Panc1 (cell line): ENCODE results near the gene BAD. TPM values are rescaled to one million over a fixed set of nuclear protein-coding genes. Genes with fewer than 3 reads are reported as not detected.

Source experiments
- ATAC-seq: fragments of 200-7000 bp; cut with Tn5 transposase; 2 replicates; pipeline ENCODE4 v1.9.1; 2020; ENCODE audit warnings: mild to moderate bottlenecking, moderate library complexity
- Bru-seq: library from RNA; stranded (reverse); fragments of 400-500 nt; gene quantifications from one replicate; lab custom pipeline; 2021; lab: Mats Ljungman, UMichigan
- BruChase-seq, 2 experiments: library from RNA; stranded (reverse); fragments of 400-500 nt; gene quantifications; one replicate each; lab custom pipeline; 2021; lab: Mats Ljungman, UMichigan
- BruUV-seq: library from RNA; stranded (reverse); fragments of 400-500 nt; replicated peaks from 2 replicates; lab custom pipeline; 2021; lab: Mats Ljungman, UMichigan
- CTCF ChIA-PET: fragments of 300-600 bp; sonication (Branson Sonifier 250); formaldehyde crosslinking; loops from one replicate; lab custom pipeline; 2022; ENCODE audit warnings: antibody characterized with exemption; lab: Charles Lee
- POLR2A ChIA-PET: fragments of 300-600 bp; sonication (Branson Sonifier 250); formaldehyde crosslinking; loops from one replicate; lab custom pipeline; 2022; ENCODE audit warnings: antibody characterized with exemption; lab: Charles Lee
- DNase-seq: peaks from one replicate; pipeline ENCODE4 v3.0.0-alpha.2; 2010; ENCODE audit warnings: low read depth, low spot score
- H3K27ac ChIP-seq: 2 replicates; pipeline ENCODE4 v1.5.1; 2011; ENCODE audit warnings: mild to moderate bottlenecking, low read length, inconsistent platforms
- H3K27me3 ChIP-seq: fragments of 200-500 bp; sonication (Bioruptor generic); 2 replicates; pipeline ENCODE4 v1.6.0; 2014; ENCODE audit warnings: low read length, inconsistent platforms; ENCODE audit not compliant: control insufficient read depth, insufficient read depth
- H3K36me3 ChIP-seq: fragments of 200-500 bp; sonication (Bioruptor generic); 2 replicates; pipeline ENCODE4 v1.5.1; 2014; ENCODE audit warnings: inconsistent platforms, mild to moderate bottlenecking, low read length, moderate library complexity; ENCODE audit not compliant: control insufficient read depth, insufficient read depth
- H3K4me1 ChIP-seq: 2 replicates; pipeline ENCODE4 v1.5.1; 2011; ENCODE audit warnings: inconsistent platforms, mild to moderate bottlenecking, low read length, moderate library complexity; ENCODE audit not compliant: control insufficient read depth, insufficient read depth
- H3K4me3 ChIP-seq, 2 experiments: 2 replicates each; pipeline ENCODE4 v1.5.1; 2011 to 2012; ENCODE audit warnings: low read depth in 2 of 2, low read length in 2 of 2, mild to moderate bottlenecking in 2 of 2, inconsistent platforms in 1 of 2, moderate library complexity in 1 of 2
- H3K9me3 ChIP-seq: fragments of 200-500 bp; sonication (Bioruptor generic); 2 replicates; pipeline ENCODE4 v1.5.1; 2014; ENCODE audit warnings: low read depth, mild to moderate bottlenecking, inconsistent platforms, low read length, moderate library complexity; ENCODE audit not compliant: control insufficient read depth, insufficient read depth
- POLR2AphosphoS5 ChIP-seq: IDR thresholded peaks from 2 replicates; pipeline ENCODE4 v1.6.1; 2012; ENCODE audit warnings: mild to moderate bottlenecking, low read depth, low read length, moderate library complexity
- SIN3A ChIP-seq: IDR thresholded peaks from 2 replicates; pipeline ENCODE4 v1.6.1; 2012; ENCODE audit warnings: low read depth, mild to moderate bottlenecking, low read length, moderate library complexity, borderline replicate concordance; ENCODE audit not compliant: insufficient read depth
- TCF7L2 ChIP-seq: IDR thresholded peaks from 2 replicates; pipeline ENCODE4 v1.6.1; 2011; ENCODE audit warnings: mild to moderate bottlenecking, low read depth, low read length, inconsistent platforms
- in situ Hi-C: cut with HindIII; loops from 2 replicates; pipeline ENCODE4 v1.10.0; 2016; ENCODE audit warnings: low sequenced_read_pairs, low pct_unique_long_range_greater_than_20kb
- intact Hi-C: fragments of 100-400 bp; cut with micrococcal nuclease; formaldehyde crosslinking; loops from one replicate; pipeline ENCODE4 v1.10.0; 2022; ENCODE audit not compliant: unreplicated experiment
- long read RNA-seq: library from polyadenylated mRNA; unstranded; transcript quantifications from one replicate; pipeline ENCODE4 v2.0.0, GENCODE V29; 2021; ENCODE audit not compliant: unreplicated experiment
- polyA plus RNA-seq: library from polyadenylated mRNA; unstranded; fragments of >200 nt; gene quantifications from one replicate; pipeline ENCODE4 v1.2.1, GENCODE V29; 2012; ENCODE audit warnings: missing spikeins; ENCODE audit not compliant: insufficient read length
- total RNA-seq: library from RNA; stranded (reverse); gene quantifications from one replicate; pipeline ENCODE4 v1.2.1, GENCODE V29; 2021; ENCODE audit not compliant: unreplicated experiment
- TF ChIP-seq, protein P1 (sequence below): fragments of 450-650 bp; IDR thresholded peaks from 2 replicates; pipeline ENCODE4 v1.5.1; 2017; ENCODE audit warnings: mild to moderate bottlenecking
- TF ChIP-seq, protein P2 (sequence below), 2 experiments: IDR thresholded peaks; 2 replicates each; pipeline ENCODE4 v1.6.1; 2011 to 2012; ENCODE audit warnings: low read depth in 2 of 2, control low read depth in 1 of 2, low read length in 1 of 2, mild to moderate bottlenecking in 1 of 2, moderate library complexity in 1 of 2; ENCODE audit not compliant: insufficient read depth in 1 of 2

The BAD gene
- total RNA-seq (77.7 TPM), Bru-seq, nascent RNA (percentile 57 among the genes with signal in this experiment), BruChase-seq, experiment 1, labeled RNA remaining after a 2-hour chase (percentile 59 among the genes with signal in this experiment), BruChase-seq, experiment 2, labeled RNA remaining after a 6-hour chase (percentile 65 among the genes with signal in this experiment)
- 86.9 TPM for polyA plus RNA-seq
- long read RNA-seq, transcript BAD-203 (3 exons, 1,157 nt): minor isoform, 10 of 71 reads
- long read RNA-seq, transcript BAD-201 (4 exons, 929 nt): major isoform, 46 of 71 reads
- long read RNA-seq, partial matches to known transcripts: 0 of 71 reads
- long read RNA-seq, other reads (novel, unspliced or antisense): 14 of 71 reads

DNA sequence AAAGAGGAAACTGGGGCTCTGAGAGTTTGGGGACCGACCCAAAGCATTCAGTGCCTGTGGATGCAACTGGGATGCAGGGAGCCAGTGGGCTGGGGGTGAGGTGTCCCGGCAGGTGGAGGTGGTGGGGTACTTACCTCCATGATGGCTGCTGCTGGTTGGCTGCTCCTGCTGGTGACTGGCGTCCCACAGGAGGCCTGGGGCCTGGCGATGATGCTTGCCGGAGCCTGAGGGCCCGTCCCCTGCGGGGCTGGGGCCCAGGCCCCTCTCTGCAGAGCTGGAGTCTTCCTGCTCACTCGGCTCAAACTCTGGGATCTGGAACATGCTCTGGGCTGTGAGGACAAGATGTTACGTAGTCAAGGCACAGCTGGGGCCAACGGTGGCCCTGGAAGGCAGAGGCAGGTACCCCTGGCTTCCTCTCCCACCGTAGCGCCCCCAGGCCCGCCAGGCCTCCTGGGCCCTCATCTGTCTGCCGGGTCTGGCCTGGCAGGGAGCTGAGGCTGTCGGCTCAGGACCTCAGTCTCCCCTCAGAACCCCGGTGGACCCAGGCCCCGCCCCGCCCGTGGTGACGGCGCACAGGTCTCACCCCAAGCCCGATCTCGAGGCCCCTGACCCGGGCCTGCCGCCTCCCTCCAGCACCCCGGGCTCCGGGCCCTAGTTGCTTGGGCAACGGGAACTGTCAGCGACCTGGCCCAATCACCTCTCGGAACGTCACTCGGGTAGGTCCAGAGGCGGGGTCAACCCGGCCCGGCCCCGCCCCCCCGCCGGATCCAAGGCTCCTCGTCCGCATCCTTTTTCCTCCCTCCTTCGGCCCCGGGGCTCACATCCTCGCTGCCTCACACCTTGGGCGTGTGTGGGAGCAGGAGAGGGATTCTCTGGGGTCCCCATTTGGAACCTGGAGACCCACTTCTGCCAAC is at the start of gene BAD:
Gene BAD (minus strand): TSS at position 618 of the 914 bp plus-strand sequence. CDS start 297 bp downstream, at position 321.
- intact Hi-C loops (no loop called here), in situ Hi-C loops (no loop called here)
- H3K36me3 ChIP-seq: no peaks in the 10 kb centered on the region; the same call in 1 of the 2 replicates
- H3K9me3 ChIP-seq: no peaks in the 10 kb centered on the region
- peaks cover 25% of the 10 kb centered on the region for H3K4me1 ChIP-seq
- ChIA-PET POLR2A (interaction anchor here (0.5 to 1.5 kb wide), 6 partner anchors 8 to 33 kb away, joined by 3 to 10 read pairs (median 4); partner anchors contain the start of genes ESRRA, PRDX5 and TRMT112), CTCF (interaction anchor here (0.7 to 1.5 kb wide), 3 partner anchors 17 to 23 kb away, joined by 3 to 8 read pairs (median 3); no protein-coding TSS in a partner anchor)
- peak; percentile 76 for TF ChIP-seq POLR2AphosphoS5
- 0 out of 2 replicates have a peak, but pooled peaks have one; percentile 64 for TF ChIP-seq SIN3A
- TF ChIP-seq, protein P1, sequence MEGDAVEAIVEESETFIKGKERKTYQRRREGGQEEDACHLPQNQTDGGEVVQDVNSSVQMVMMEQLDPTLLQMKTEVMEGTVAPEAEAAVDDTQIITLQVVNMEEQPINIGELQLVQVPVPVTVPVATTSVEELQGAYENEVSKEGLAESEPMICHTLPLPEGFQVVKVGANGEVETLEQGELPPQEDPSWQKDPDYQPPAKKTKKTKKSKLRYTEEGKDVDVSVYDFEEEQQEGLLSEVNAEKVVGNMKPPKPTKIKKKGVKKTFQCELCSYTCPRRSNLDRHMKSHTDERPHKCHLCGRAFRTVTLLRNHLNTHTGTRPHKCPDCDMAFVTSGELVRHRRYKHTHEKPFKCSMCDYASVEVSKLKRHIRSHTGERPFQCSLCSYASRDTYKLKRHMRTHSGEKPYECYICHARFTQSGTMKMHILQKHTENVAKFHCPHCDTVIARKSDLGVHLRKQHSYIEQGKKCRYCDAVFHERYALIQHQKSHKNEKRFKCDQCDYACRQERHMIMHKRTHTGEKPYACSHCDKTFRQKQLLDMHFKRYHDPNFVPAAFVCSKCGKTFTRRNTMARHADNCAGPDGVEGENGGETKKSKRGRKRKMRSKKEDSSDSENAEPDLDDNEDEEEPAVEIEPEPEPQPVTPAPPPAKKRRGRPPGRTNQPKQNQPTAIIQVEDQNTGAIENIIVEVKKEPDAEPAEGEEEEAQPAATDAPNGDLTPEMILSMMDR: no peak
- peak within 1 kb of the TSS; percentile 83 for H3K27ac ChIP-seq
- ATAC-seq (peak; percentile 92), DNase-seq (no peak)
- peak within 1 kb of the TSS; percentile 57 to 98 for H3K4me3 ChIP-seq
- no peaks in the 10 kb centered on the region for H3K27me3 ChIP-seq
- TSS peak; percentile 87 for BruUV-seq

DNA sequence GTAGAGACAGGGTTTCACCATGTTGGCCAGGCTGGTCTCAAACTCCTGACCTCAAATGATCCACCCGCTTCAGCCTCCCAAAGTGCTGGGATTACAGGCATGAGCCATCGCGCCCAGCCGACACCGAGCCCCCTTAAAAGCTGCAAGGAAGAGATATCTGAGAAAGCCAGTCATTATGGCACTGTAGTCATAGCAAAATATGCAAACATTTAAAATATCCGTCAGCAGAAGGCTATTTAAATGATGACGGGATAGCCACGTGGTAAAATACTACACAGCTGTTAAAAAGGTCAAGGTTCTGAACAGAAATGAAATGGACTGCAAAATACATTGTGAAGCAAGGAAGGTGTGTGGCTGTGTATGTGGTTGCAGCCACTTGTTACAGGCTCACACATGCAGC is 49.1 kb upstream of the BAD start:
- Histone ChIP-seq H3K9me3 (no peaks in the 10 kb centered on the region), H3K27ac (no peak overlapping the region), H3K27me3 (no peaks in the 10 kb centered on the region), H3K36me3 (no peaks in the 10 kb centered on the region), H3K4me3 (no peak overlapping the region), H3K4me1 (peaks cover 26% of the 10 kb centered on the region)
- BruUV-seq: no TSS peak
- intact Hi-C loops (no loop called here), in situ Hi-C loops (no loop called here)
- ChIA-PET CTCF (interaction anchor here (0.9 kb wide), 1 partner anchor 16 kb away, joined by 4 read pairs; the partner anchor contains the start of gene PRDX5), POLR2A (no interaction called here)
- DNase-seq (no peak), ATAC-seq (no peak)
- TF ChIP-seq, protein P2, sequence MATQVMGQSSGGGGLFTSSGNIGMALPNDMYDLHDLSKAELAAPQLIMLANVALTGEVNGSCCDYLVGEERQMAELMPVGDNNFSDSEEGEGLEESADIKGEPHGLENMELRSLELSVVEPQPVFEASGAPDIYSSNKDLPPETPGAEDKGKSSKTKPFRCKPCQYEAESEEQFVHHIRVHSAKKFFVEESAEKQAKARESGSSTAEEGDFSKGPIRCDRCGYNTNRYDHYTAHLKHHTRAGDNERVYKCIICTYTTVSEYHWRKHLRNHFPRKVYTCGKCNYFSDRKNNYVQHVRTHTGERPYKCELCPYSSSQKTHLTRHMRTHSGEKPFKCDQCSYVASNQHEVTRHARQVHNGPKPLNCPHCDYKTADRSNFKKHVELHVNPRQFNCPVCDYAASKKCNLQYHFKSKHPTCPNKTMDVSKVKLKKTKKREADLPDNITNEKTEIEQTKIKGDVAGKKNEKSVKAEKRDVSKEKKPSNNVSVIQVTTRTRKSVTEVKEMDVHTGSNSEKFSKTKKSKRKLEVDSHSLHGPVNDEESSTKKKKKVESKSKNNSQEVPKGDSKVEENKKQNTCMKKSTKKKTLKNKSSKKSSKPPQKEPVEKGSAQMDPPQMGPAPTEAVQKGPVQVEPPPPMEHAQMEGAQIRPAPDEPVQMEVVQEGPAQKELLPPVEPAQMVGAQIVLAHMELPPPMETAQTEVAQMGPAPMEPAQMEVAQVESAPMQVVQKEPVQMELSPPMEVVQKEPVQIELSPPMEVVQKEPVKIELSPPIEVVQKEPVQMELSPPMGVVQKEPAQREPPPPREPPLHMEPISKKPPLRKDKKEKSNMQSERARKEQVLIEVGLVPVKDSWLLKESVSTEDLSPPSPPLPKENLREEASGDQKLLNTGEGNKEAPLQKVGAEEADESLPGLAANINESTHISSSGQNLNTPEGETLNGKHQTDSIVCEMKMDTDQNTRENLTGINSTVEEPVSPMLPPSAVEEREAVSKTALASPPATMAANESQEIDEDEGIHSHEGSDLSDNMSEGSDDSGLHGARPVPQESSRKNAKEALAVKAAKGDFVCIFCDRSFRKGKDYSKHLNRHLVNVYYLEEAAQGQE (IDR thresholded peaks at IDR 0.05; ENCODE audit: insufficient read depth in 1 of 2, low read depth in 2 of 2, low read length in 1 of 2): no peak
- TF ChIP-seq POLR2AphosphoS5 (no peak), TCF7L2 (no peak), SIN3A (no peak)
- TF ChIP-seq, protein P1: no peak
